ENCODE results near the gene FBXL7. TPM values are rescaled to one million over a fixed set of nuclear protein-coding genes. Genes with fewer than 3 reads are reported as not detected.

Gene FBXL7
- total and polyA plus RNA-seq, 4 experiments from 2014 or later = not detected

DNA sequence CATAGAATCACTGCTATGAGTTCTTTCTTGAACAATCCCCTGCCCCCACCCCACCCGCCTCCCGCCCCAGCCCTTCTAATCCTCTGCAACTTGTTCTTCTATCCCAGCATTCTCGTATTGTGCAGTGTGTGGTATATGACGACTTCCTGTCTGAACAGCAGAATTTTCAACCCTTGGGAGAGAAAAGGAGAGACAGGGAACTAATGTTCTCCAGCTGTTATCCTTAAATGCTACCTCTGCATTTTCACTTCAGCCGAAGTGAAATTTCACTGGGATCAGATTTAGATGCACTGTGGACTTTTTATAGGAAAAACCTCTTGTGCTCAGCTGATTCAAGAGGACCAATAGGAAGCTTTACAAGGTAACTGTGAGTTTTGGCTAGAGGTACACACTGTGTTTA, 2.2 kb downstream of the FBXL7 start:
- Histone ChIP-seq H3K9me3 (ENCODE audit: control insufficient read depth in 1 of 2, low read length in 2 of 2) (no peaks in the 10 kb centered on the region), H3K4me3 (ENCODE audit: low read length in 2 of 2) (no peak overlapping the region), H3K27ac (ENCODE audit: low read depth, low read length) (no peak overlapping the region), H3K36me3 (ENCODE audit: insufficient read depth, low read length) (no peaks in the 10 kb centered on the region), H3K4me1 (ENCODE audit: insufficient read depth, low read length) (no peaks in the 10 kb centered on the region), H3K27me3 (ENCODE audit: insufficient read depth, low read length) (no peaks in the 10 kb centered on the region)
- Mint-ChIP-seq H3K36me3 (no peaks in the 10 kb centered on the region), H3K27ac (no peak overlapping the region), H3K4me3 (no peak overlapping the region), H3K9me3 (peaks cover 0 to 23% (median 7%) of the 10 kb centered on the region in 8 donors), H3K27me3 (peaks cover 10 to 15% of the 10 kb centered on the region in 2 donors), H3K4me1 (no peaks in the 10 kb centered on the region)
- DNase-seq = no peak
- intact Hi-C loops (cut with micrococcal nuclease) = no loop called here
- CTCF ChIA-PET (ENCODE audit: partially characterized antibody) = no interaction called here
- POLR2A ChIA-PET (ENCODE audit: partially characterized antibody) = no interaction called here

DNA sequence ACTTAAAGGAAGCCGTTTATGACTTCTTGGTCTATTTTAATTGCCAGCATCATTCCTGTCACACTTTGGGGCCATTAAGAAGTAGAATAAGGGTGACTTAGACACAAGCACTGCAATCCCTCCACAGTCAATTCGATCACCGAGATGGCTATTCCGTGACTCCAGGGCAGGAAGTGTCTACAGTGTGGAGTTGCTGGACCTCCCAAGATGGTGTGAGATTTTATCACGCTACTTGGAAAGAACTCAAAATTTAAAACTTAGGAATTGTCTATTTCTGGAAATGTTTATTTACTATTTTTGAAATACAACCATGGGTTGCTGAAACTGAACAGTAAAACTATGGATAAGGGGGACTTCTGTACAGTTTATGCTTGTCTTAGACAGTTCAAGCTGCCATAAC, 6.2 kb downstream of the FBXL7 start:
- POLR2A ChIA-PET (ENCODE audit: partially characterized antibody) = no interaction called here
- H3K4me1 Mint-ChIP-seq = no peaks in the 10 kb centered on the region
- peaks cover 0 to 11% (median 5%) of the 10 kb centered on the region in 8 donors for H3K9me3 Mint-ChIP-seq
- no peaks in the 10 kb centered on the region for H3K9me3 ChIP-seq (ENCODE audit: control insufficient read depth in 1 of 2, low read length in 2 of 2)
- intact Hi-C loops (cut with micrococcal nuclease) = no loop called here
- no peak overlapping the region for H3K27ac Mint-ChIP-seq
- no peaks in the 10 kb centered on the region for H3K27me3 ChIP-seq (ENCODE audit: insufficient read depth, low read length)
- H3K36me3 ChIP-seq (ENCODE audit: insufficient read depth, low read length) = no peaks in the 10 kb centered on the region
- H3K27ac ChIP-seq (ENCODE audit: low read depth, low read length) = no peak overlapping the region
- CTCF ChIA-PET (ENCODE audit: partially characterized antibody) = no interaction called here
- H3K27me3 Mint-ChIP-seq = peaks cover 2 to 4% of the 10 kb centered on the region in 2 donors
- H3K4me3 ChIP-seq (ENCODE audit: low read length in 2 of 2) = no peak overlapping the region
- H3K4me1 ChIP-seq (ENCODE audit: insufficient read depth, low read length) = no peaks in the 10 kb centered on the region
- DNase-seq = no peak
- H3K36me3 Mint-ChIP-seq = no peaks in the 10 kb centered on the region
- H3K4me3 Mint-ChIP-seq = no peak overlapping the region

DNA sequence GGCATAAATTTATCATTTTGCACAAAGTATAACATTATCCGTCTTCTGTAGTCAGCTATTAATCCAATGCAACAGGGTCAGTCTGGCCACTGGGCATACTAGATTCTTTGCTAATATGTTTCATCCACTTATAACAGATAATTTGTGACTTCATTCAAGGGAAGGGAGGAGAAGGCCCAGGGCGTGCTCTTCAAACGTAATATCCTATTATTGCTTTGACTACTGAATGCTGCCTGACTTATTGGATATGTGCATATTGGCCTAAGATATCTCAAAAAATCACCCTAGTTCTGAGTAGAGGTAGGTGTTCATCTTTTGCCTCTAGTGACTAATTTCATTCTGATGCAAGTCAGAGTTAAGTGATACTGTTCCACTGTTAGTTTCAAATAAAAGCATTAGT, 6.9 kb downstream of the FBXL7 start:
- Histone ChIP-seq H3K4me1 (ENCODE audit: insufficient read depth, low read length) (no peaks in the 10 kb centered on the region), H3K36me3 (ENCODE audit: insufficient read depth, low read length) (no peaks in the 10 kb centered on the region), H3K9me3 (ENCODE audit: control insufficient read depth in 1 of 2, low read length in 2 of 2) (no peaks in the 10 kb centered on the region), H3K27me3 (ENCODE audit: insufficient read depth, low read length) (no peaks in the 10 kb centered on the region), H3K4me3 (ENCODE audit: low read length in 2 of 2) (no peak overlapping the region), H3K27ac (ENCODE audit: low read depth, low read length) (no peak overlapping the region)
- H3K36me3 Mint-ChIP-seq = no peaks in the 10 kb centered on the region
- H3K27ac Mint-ChIP-seq = no peak overlapping the region
- no peak overlapping the region for H3K4me3 Mint-ChIP-seq
- no peaks in the 10 kb centered on the region for H3K27me3 Mint-ChIP-seq
- peaks cover 0 to 11% (median 3%) of the 10 kb centered on the region in 8 donors for H3K9me3 Mint-ChIP-seq
- POLR2A ChIA-PET (ENCODE audit: partially characterized antibody) = no interaction called here
- DNase-seq = no peak
- H3K4me1 Mint-ChIP-seq = no peaks in the 10 kb centered on the region
- CTCF ChIA-PET (ENCODE audit: partially characterized antibody) = no interaction called here
- intact Hi-C loops (cut with micrococcal nuclease) = no loop called here

DNA sequence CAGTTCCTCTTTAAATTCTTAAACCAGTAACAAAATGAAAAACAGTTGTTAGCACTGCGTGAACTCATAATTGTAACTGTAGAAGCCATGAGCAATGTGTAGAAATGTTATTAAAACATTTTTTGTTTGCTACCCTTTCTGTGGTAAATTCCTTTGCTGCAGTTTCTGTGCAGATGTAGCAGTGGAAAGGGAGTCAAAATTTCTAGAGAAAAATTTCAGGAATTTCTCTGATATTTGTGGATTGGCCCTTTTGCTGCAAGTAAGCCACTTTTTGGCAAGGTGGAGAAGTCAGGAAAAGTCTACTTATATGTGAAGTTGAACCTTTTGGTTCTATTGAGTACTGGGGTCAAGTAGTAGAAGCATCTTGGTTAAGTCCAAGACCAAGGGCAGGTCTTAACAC, 10.1 kb downstream of the FBXL7 start:
- H3K36me3 ChIP-seq (ENCODE audit: insufficient read depth, low read length) = no peaks in the 10 kb centered on the region
- no peak overlapping the region for H3K4me3 Mint-ChIP-seq
- H3K36me3 Mint-ChIP-seq = no peaks in the 10 kb centered on the region
- H3K27ac ChIP-seq (ENCODE audit: low read depth, low read length) = no peak overlapping the region
- H3K9me3 ChIP-seq (ENCODE audit: control insufficient read depth in 1 of 2, low read length in 2 of 2) = no peaks in the 10 kb centered on the region
- H3K27ac Mint-ChIP-seq = no peak overlapping the region
- H3K27me3 ChIP-seq (ENCODE audit: insufficient read depth, low read length) = no peaks in the 10 kb centered on the region
- peaks cover 0 to 4% (median 2%) of the 10 kb centered on the region in 8 donors for H3K9me3 Mint-ChIP-seq
- H3K4me1 Mint-ChIP-seq = no peaks in the 10 kb centered on the region
- ChIA-PET CTCF (ENCODE audit: partially characterized antibody) (no interaction called here), POLR2A (ENCODE audit: partially characterized antibody) (no interaction called here)
- H3K27me3 Mint-ChIP-seq = no peaks in the 10 kb centered on the region
- DNase-seq = no peak
- no peaks in the 10 kb centered on the region for H3K4me1 ChIP-seq (ENCODE audit: insufficient read depth, low read length)
- intact Hi-C loops (cut with micrococcal nuclease) = no loop called here
- H3K4me3 ChIP-seq (ENCODE audit: low read length in 2 of 2) = no peak overlapping the region

DNA sequence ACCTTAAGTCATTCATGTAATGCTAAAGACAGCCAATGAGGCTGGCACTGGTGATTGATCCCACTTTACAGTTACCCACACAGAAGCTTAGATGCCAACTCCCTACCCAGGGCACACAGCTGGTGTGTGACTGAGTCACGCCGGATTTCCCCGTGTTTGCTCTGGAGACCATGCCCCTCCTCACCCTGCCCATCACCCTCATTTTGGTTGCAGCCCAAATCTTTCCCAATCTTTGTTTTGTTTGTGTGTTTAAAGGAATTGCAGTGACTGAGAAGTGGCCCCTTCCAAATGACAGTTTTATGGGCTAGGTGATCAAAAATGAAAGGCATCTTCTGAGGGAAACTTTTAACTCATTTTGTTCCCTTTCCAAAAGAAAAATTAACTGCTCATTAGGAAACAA, 10.9 kb downstream of the FBXL7 start:
- Mint-ChIP-seq H3K36me3 (no peaks in the 10 kb centered on the region), H3K27ac (no peak overlapping the region), H3K4me3 (no peak overlapping the region), H3K4me1 (no peaks in the 10 kb centered on the region), H3K27me3 (no peaks in the 10 kb centered on the region), H3K9me3 (peaks cover 0 to 3% (median 2%) of the 10 kb centered on the region in 8 donors)
- POLR2A ChIA-PET (ENCODE audit: partially characterized antibody) = no interaction called here
- no peaks in the 10 kb centered on the region for H3K9me3 ChIP-seq (ENCODE audit: control insufficient read depth in 1 of 2, low read length in 2 of 2)
- no peaks in the 10 kb centered on the region for H3K4me1 ChIP-seq (ENCODE audit: insufficient read depth, low read length)
- CTCF ChIA-PET (ENCODE audit: partially characterized antibody) = no interaction called here
- no peak for DNase-seq
- H3K27me3 ChIP-seq (ENCODE audit: insufficient read depth, low read length) = no peaks in the 10 kb centered on the region
- H3K36me3 ChIP-seq (ENCODE audit: insufficient read depth, low read length) = no peaks in the 10 kb centered on the region
- H3K27ac ChIP-seq (ENCODE audit: low read depth, low read length) = no peak overlapping the region
- intact Hi-C loops (cut with micrococcal nuclease) = no loop called here
- H3K4me3 ChIP-seq (ENCODE audit: low read length in 2 of 2) = no peak overlapping the region

DNA sequence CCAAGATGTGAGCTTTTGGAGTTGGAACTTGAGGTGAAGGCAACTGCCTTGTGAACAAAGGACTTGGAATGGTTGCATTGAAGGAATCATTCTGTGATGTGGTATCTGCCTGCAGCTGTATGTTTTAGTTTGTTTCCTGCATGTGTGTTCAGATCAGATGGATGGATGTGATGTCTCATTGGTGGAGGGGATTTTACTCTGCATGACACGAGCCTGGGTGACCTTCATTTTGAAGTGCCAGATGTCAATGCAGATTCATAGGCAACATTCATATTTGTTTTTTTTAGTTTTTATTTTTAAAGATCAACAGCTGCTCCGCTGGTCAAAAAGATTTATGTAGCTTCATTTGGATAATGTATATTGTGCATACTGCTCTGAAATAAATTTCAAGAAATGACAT, 13.5 kb downstream of the FBXL7 start:
- H3K36me3 Mint-ChIP-seq = no peaks in the 10 kb centered on the region
- no peak overlapping the region for H3K4me3 ChIP-seq (ENCODE audit: low read length in 2 of 2)
- ChIA-PET POLR2A (ENCODE audit: partially characterized antibody) (no interaction called here), CTCF (ENCODE audit: partially characterized antibody) (no interaction called here)
- no peaks in the 10 kb centered on the region for H3K27me3 Mint-ChIP-seq
- H3K4me1 ChIP-seq (ENCODE audit: insufficient read depth, low read length) = no peaks in the 10 kb centered on the region
- H3K27ac ChIP-seq (ENCODE audit: low read depth, low read length) = no peak overlapping the region
- DNase-seq = no peak
- no peaks in the 10 kb centered on the region for H3K36me3 ChIP-seq (ENCODE audit: insufficient read depth, low read length)
- peaks cover 0 to 8% (median 5%) of the 10 kb centered on the region in 8 donors for H3K9me3 Mint-ChIP-seq
- intact Hi-C loops (cut with micrococcal nuclease) = no loop called here
- H3K4me3 Mint-ChIP-seq = no peak overlapping the region
- H3K4me1 Mint-ChIP-seq = no peaks in the 10 kb centered on the region
- H3K27ac Mint-ChIP-seq = no peak overlapping the region
- H3K27me3 ChIP-seq (ENCODE audit: insufficient read depth, low read length) = no peaks in the 10 kb centered on the region
- no peaks in the 10 kb centered on the region for H3K9me3 ChIP-seq (ENCODE audit: control insufficient read depth in 1 of 2, low read length in 2 of 2)

DNA sequence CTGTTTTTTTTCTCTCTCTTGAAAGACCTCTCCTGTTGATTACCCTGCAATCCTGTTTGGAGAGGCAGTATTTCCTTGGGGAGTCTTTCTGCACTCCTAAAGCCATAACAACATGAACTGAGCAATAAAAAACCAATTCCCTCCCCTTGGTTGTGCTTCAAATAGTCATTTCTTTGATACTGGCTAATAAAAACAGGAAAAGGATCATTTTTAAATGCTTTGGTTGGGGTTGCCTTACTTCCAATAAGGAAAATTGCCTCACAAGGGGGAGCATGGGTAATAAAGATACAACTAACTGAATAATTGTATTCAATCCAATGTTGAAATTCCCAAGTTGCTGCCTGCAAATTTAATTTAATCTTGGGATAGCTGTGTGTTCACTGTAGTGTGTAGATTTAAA, 13.9 kb downstream of the FBXL7 start:
- Histone ChIP-seq H3K4me3 (ENCODE audit: low read length in 2 of 2) (no peak overlapping the region), H3K4me1 (ENCODE audit: insufficient read depth, low read length) (no peaks in the 10 kb centered on the region), H3K27ac (ENCODE audit: low read depth, low read length) (no peak overlapping the region), H3K27me3 (ENCODE audit: insufficient read depth, low read length) (no peaks in the 10 kb centered on the region), H3K36me3 (ENCODE audit: insufficient read depth, low read length) (no peaks in the 10 kb centered on the region), H3K9me3 (ENCODE audit: control insufficient read depth in 1 of 2, low read length in 2 of 2) (no peaks in the 10 kb centered on the region)
- H3K4me3 Mint-ChIP-seq = no peak overlapping the region
- H3K27ac Mint-ChIP-seq = no peak overlapping the region
- POLR2A ChIA-PET (ENCODE audit: partially characterized antibody) = no interaction called here
- no peak for DNase-seq
- H3K4me1 Mint-ChIP-seq = no peaks in the 10 kb centered on the region
- CTCF ChIA-PET (ENCODE audit: partially characterized antibody) = no interaction called here
- no peaks in the 10 kb centered on the region for H3K36me3 Mint-ChIP-seq
- intact Hi-C loops (cut with micrococcal nuclease) = no loop called here
- H3K27me3 Mint-ChIP-seq = no peaks in the 10 kb centered on the region
- H3K9me3 Mint-ChIP-seq = peaks cover 0 to 12% (median 5%) of the 10 kb centered on the region in 8 donors

DNA sequence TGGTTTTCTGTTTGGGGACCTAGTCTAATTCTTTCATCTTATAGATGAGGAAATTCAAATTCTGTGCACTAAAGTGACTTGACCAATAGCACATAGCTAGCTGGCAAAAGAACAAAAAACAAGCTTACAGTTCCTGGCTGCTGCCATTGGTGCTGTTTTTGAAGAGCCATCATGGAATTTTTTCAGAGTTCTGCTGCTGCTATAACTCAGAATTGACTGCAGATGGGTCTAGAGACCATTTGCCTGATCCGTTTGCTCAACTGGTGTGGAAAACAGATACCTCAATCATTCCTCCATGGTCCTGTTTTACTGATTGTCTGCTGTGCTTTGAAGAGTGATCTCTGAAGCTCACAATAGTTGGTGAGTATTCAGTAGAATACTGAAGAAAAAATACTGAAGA, 15.2 kb downstream of the FBXL7 start:
- no peak overlapping the region for H3K4me3 ChIP-seq (ENCODE audit: low read length in 2 of 2)
- intact Hi-C loops (cut with micrococcal nuclease) = no loop called here
- Mint-ChIP-seq H3K27me3 (no peaks in the 10 kb centered on the region), H3K4me1 (no peaks in the 10 kb centered on the region), H3K9me3 (peaks cover 0 to 13% (median 3%) of the 10 kb centered on the region in 8 donors), H3K27ac (no peak overlapping the region), H3K36me3 (no peaks in the 10 kb centered on the region), H3K4me3 (no peak overlapping the region)
- H3K36me3 ChIP-seq (ENCODE audit: insufficient read depth, low read length) = no peaks in the 10 kb centered on the region
- POLR2A ChIA-PET (ENCODE audit: partially characterized antibody) = no interaction called here
- CTCF ChIA-PET (ENCODE audit: partially characterized antibody) = no interaction called here
- H3K9me3 ChIP-seq (ENCODE audit: control insufficient read depth in 1 of 2, low read length in 2 of 2) = no peaks in the 10 kb centered on the region
- DNase-seq = no peak
- no peaks in the 10 kb centered on the region for H3K4me1 ChIP-seq (ENCODE audit: insufficient read depth, low read length)
- no peak overlapping the region for H3K27ac ChIP-seq (ENCODE audit: low read depth, low read length)
- no peaks in the 10 kb centered on the region for H3K27me3 ChIP-seq (ENCODE audit: insufficient read depth, low read length)
